ENCODE measurements around the gene GMNN. TPM values are rescaled to one million over a fixed set of nuclear protein-coding genes. Genes with fewer than 3 reads are reported as not detected.
"Not testable (repeated sequence)": the region's sequence is repeated elsewhere in the genome, so short reads cannot be mapped to it uniquely, and the experiment has no call there.

Gene GMNN
- polyA plus RNA-seq (2014; cell fraction: cytosol; rRNA removed), result 120 and 126 TPM in 2 replicates
- polyA plus RNA-seq (2014; cell fraction: nucleus; rRNA removed), result 85.4 and 98.3 TPM in 2 replicates

- DNase-seq (ENCODE audit: low spot score), result peak; percentile 95
Measured at GRCh38 chr6:24774696-24775519, at the start of gene GMNN. Gene GMNN (plus strand): TSS chr6:24774937. CDS start chr6:24777247, 2,310 bp downstream.

GRCh38 chr6:24730653-24731052 lies 44.1 kb upstream of the GMNN start:
- not testable (repeated sequence) for DNase-seq (ENCODE audit: low spot score)

GRCh38 chr6:24731456-24732134 lies 43.1 kb upstream of the GMNN start:
- not testable (repeated sequence) for DNase-seq (ENCODE audit: low spot score)

GRCh38 chr6:24734166-24734565 lies 40.6 kb upstream of the GMNN start:
- DNase-seq (ENCODE audit: low spot score), result no peak

- DNase-seq (ENCODE audit: low spot score), result not testable (repeated sequence)
Measured at GRCh38 chr6:24734710-24735109, 40.0 kb upstream of the GMNN start.

- no peak for DNase-seq (ENCODE audit: low spot score)
Measured at GRCh38 chr6:24738741-24739140, 36.0 kb upstream of the GMNN start.

- DNase-seq (ENCODE audit: low spot score), result no peak
Measured at GRCh38 chr6:24740861-24741260, 33.9 kb upstream of the GMNN start.

GRCh38 chr6:24742216-24742738 lies 32.5 kb upstream of the GMNN start:
- no peak for DNase-seq (ENCODE audit: low spot score)

GRCh38 chr6:24743265-24743943 lies 31.3 kb upstream of the GMNN start:
- DNase-seq (ENCODE audit: low spot score), result no peak

GRCh38 chr6:24743944-24744335 lies 30.8 kb upstream of the GMNN start:
- no peak for DNase-seq (ENCODE audit: low spot score)

- no peak for DNase-seq (ENCODE audit: low spot score)
Measured at GRCh38 chr6:24744911-24745310, 29.8 kb upstream of the GMNN start.

- no peak for DNase-seq (ENCODE audit: low spot score)
Measured at GRCh38 chr6:24749297-24749696, 25.4 kb upstream of the GMNN start.

GRCh38 chr6:24750878-24751277 lies 23.9 kb upstream of the GMNN start:
- not testable (repeated sequence) for DNase-seq (ENCODE audit: low spot score)

GRCh38 chr6:24752503-24752902 lies 22.2 kb upstream of the GMNN start:
- no peak for DNase-seq (ENCODE audit: low spot score)

GRCh38 chr6:24752917-24753492 lies 21.7 kb upstream of the GMNN start:
- no peak for DNase-seq (ENCODE audit: low spot score)

- no peak for DNase-seq (ENCODE audit: low spot score)
Measured at GRCh38 chr6:24753545-24753944, 21.2 kb upstream of the GMNN start.

GRCh38 chr6:24754378-24754777 lies 20.4 kb upstream of the GMNN start:
- DNase-seq (ENCODE audit: low spot score), result not testable (repeated sequence)

- no peak for DNase-seq (ENCODE audit: low spot score)
Measured at GRCh38 chr6:24755279-24755678, 19.5 kb upstream of the GMNN start.

- no peak for DNase-seq (ENCODE audit: low spot score)
Measured at GRCh38 chr6:24757611-24758010, 17.1 kb upstream of the GMNN start.

- DNase-seq (ENCODE audit: low spot score), result no peak
Measured at GRCh38 chr6:24759718-24760117, 15.0 kb upstream of the GMNN start.

- no peak for DNase-seq (ENCODE audit: low spot score)
Measured at GRCh38 chr6:24760210-24760609, 14.5 kb upstream of the GMNN start.

Data from SK-N-DZ (cell line).